ENCODE results near the gene KCNS3.

KCNS3 gene

GRCh38 chr2:17873021-17873420, 5.4 kb upstream of the KCNS3 start:
- TF ChIP-seq, protein P1, sequence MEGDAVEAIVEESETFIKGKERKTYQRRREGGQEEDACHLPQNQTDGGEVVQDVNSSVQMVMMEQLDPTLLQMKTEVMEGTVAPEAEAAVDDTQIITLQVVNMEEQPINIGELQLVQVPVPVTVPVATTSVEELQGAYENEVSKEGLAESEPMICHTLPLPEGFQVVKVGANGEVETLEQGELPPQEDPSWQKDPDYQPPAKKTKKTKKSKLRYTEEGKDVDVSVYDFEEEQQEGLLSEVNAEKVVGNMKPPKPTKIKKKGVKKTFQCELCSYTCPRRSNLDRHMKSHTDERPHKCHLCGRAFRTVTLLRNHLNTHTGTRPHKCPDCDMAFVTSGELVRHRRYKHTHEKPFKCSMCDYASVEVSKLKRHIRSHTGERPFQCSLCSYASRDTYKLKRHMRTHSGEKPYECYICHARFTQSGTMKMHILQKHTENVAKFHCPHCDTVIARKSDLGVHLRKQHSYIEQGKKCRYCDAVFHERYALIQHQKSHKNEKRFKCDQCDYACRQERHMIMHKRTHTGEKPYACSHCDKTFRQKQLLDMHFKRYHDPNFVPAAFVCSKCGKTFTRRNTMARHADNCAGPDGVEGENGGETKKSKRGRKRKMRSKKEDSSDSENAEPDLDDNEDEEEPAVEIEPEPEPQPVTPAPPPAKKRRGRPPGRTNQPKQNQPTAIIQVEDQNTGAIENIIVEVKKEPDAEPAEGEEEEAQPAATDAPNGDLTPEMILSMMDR (IDR thresholded peaks at IDR 0.05; ENCODE audit: poor library complexity, severe bottlenecking), result no peak
- ATAC-seq (ENCODE audit: low read depth), result no peak

GRCh38 chr2:17876590-17876989, 1.9 kb upstream of the KCNS3 start:
- TF ChIP-seq, protein P1 (IDR thresholded peaks at IDR 0.05; ENCODE audit: poor library complexity, severe bottlenecking), result no peak
- H3K27me3 ChIP-seq (ENCODE audit: insufficient read depth, poor library complexity, severe bottlenecking), result peaks cover 21% of the 10 kb centered on the region

More at GRCh38 chr2:17873021-17873420, 5.4 kb upstream of the KCNS3 start:
- Histone ChIP-seq H3K27ac (ENCODE audit: poor library complexity, severe bottlenecking) (no peak overlapping the region), H3K9me3 (ENCODE audit: severe bottlenecking) (no peaks in the 10 kb centered on the region), H3K27me3 (ENCODE audit: insufficient read depth, poor library complexity, severe bottlenecking) (peaks cover 10% of the 10 kb centered on the region), H3K36me3 (ENCODE audit: low read depth) (no peaks in the 10 kb centered on the region), H3K4me3 (ENCODE audit: severe bottlenecking) (no peak overlapping the region), H3K4me1 (ENCODE audit: insufficient read depth, poor library complexity, severe bottlenecking) (no peaks in the 10 kb centered on the region)
- DNase-seq (ENCODE audit: low spot score), result no peak

GRCh38 chr2:17877811-17878280, 621 bp upstream of the KCNS3 start:
- 0 out of 3 replicates have a peak, but pooled peaks have one; percentile 2 for ATAC-seq (ENCODE audit: low read depth)

More at GRCh38 chr2:17876590-17876989, 1.9 kb upstream of the KCNS3 start:
- H3K9me3 ChIP-seq (ENCODE audit: severe bottlenecking), result no peaks in the 10 kb centered on the region
- no peak for ATAC-seq (ENCODE audit: low read depth)
- no peak for DNase-seq (ENCODE audit: low spot score)
- H3K4me1 ChIP-seq (ENCODE audit: insufficient read depth, poor library complexity, severe bottlenecking), result no peaks in the 10 kb centered on the region
- no peaks in the 10 kb centered on the region for H3K36me3 ChIP-seq (ENCODE audit: low read depth)
- H3K4me3 ChIP-seq (ENCODE audit: severe bottlenecking), result no peak overlapping the region
- H3K27ac ChIP-seq (ENCODE audit: poor library complexity, severe bottlenecking), result no peak overlapping the region

GRCh38 chr2:17879137-17879912, 858 bp downstream of the KCNS3 start:
- H3K9me3 ChIP-seq (ENCODE audit: severe bottlenecking), result no peaks in the 10 kb centered on the region
- H3K4me1 ChIP-seq (ENCODE audit: insufficient read depth, poor library complexity, severe bottlenecking), result no peaks in the 10 kb centered on the region
- H3K27ac ChIP-seq (ENCODE audit: poor library complexity, severe bottlenecking), result no peak overlapping the region
- ATAC-seq (ENCODE audit: low read depth), result peak; percentile 57
- no peak for DNase-seq (ENCODE audit: low spot score)
- TF ChIP-seq, protein P1 (IDR thresholded peaks at IDR 0.05; ENCODE audit: poor library complexity, severe bottlenecking), result peak; percentile 41
- peak overlapping the region; percentile 65 for H3K4me3 ChIP-seq (ENCODE audit: severe bottlenecking)
- peaks cover 21% of the 10 kb centered on the region for H3K27me3 ChIP-seq (ENCODE audit: insufficient read depth, poor library complexity, severe bottlenecking)
- no peaks in the 10 kb centered on the region for H3K36me3 ChIP-seq (ENCODE audit: low read depth)

More at GRCh38 chr2:17877811-17878280, 621 bp upstream of the KCNS3 start:
- no peaks in the 10 kb centered on the region for H3K4me1 ChIP-seq (ENCODE audit: insufficient read depth, poor library complexity, severe bottlenecking)
- no peaks in the 10 kb centered on the region for H3K9me3 ChIP-seq (ENCODE audit: severe bottlenecking)
- peak overlapping the region; percentile 65 for H3K4me3 ChIP-seq (ENCODE audit: severe bottlenecking)
- no peaks in the 10 kb centered on the region for H3K36me3 ChIP-seq (ENCODE audit: low read depth)
- H3K27ac ChIP-seq (ENCODE audit: poor library complexity, severe bottlenecking), result no peak overlapping the region
- TF ChIP-seq, protein P1 (IDR thresholded peaks at IDR 0.05; ENCODE audit: poor library complexity, severe bottlenecking), result no peak
- peaks cover 21% of the 10 kb centered on the region for H3K27me3 ChIP-seq (ENCODE audit: insufficient read depth, poor library complexity, severe bottlenecking)
- no peak for DNase-seq (ENCODE audit: low spot score)

DNA sequence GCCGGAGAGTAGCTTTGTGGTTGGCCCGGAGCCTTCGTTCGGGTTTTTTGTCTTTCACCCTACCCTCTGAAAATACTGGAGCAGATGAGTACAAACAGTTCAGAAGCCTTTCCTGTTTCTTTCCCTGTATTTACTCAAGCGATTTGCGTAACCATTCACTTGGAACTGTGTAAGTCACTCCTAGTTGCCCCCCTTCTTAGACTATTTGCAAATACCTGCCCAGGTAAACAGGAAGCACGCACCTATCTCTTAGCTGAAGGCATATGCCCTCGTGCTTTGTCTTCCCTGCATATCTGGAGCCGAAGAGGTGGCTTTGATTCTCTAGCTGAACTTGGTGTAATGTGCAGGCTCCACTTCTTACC, 1.4 kb downstream of the KCNS3 start:
- Histone ChIP-seq H3K9me3 (ENCODE audit: severe bottlenecking) (no peaks in the 10 kb centered on the region), H3K27ac (ENCODE audit: poor library complexity, severe bottlenecking) (no peak overlapping the region), H3K27me3 (ENCODE audit: insufficient read depth, poor library complexity, severe bottlenecking) (peaks cover 21% of the 10 kb centered on the region), H3K4me1 (ENCODE audit: insufficient read depth, poor library complexity, severe bottlenecking) (no peaks in the 10 kb centered on the region), H3K4me3 (ENCODE audit: severe bottlenecking) (peak overlapping the region; percentile 65), H3K36me3 (ENCODE audit: low read depth) (no peaks in the 10 kb centered on the region)
- TF ChIP-seq, protein P1 (IDR thresholded peaks at IDR 0.05; ENCODE audit: poor library complexity, severe bottlenecking), result no peak
- DNase-seq (ENCODE audit: low spot score) (no peak), ATAC-seq (ENCODE audit: low read depth) (no peak)

Measured in RWPE2 (cell line).